ENCODE data around the gene CDC42EP3. TPM values are rescaled to one million over a fixed set of nuclear protein-coding genes. Genes with fewer than 3 reads are reported as not detected.

Gene CDC42EP3
- total RNA-seq, 4 donors from 2014 or later, result 12.1 to 54.9 (median 29.9) TPM

- ATAC-seq (ENCODE audit: low FRiP score) (no peak), DNase-seq (ENCODE audit: low spot score) (no peak)
- no peak for TF ChIP-seq CTCF (IDR thresholded peaks at IDR 0.05)
These were observed 19.2 kb downstream of the CDC42EP3 start for GRCh38 chr2:37652199-37652640.

- DNase-seq (ENCODE audit: low spot score) (no peak), ATAC-seq (ENCODE audit: low FRiP score) (no peak)
- no peak for TF ChIP-seq CTCF (IDR thresholded peaks at IDR 0.05)
These were observed 20.8 kb downstream of the CDC42EP3 start for GRCh38 chr2:37650548-37651093.

- ATAC-seq (ENCODE audit: low FRiP score) (no peak), DNase-seq (ENCODE audit: low spot score) (no peak)
- TF ChIP-seq CTCF (IDR thresholded peaks at IDR 0.05), result no peak
These were observed 21.9 kb downstream of the CDC42EP3 start for GRCh38 chr2:37649518-37649917.

- DNase-seq (ENCODE audit: low spot score) (no peak), ATAC-seq (ENCODE audit: low FRiP score) (peak; percentile 46)
- no peak for TF ChIP-seq CTCF (IDR thresholded peaks at IDR 0.05)
These were observed 23.0 kb downstream of the CDC42EP3 start for GRCh38 chr2:37648331-37649011.

- TF ChIP-seq CTCF (IDR thresholded peaks at IDR 0.05), result no peak
- ATAC-seq (ENCODE audit: low FRiP score) (no peak), DNase-seq (ENCODE audit: low spot score) (no peak)
These were observed 23.5 kb downstream of the CDC42EP3 start for GRCh38 chr2:37647971-37648330.

GRCh38 chr2:37645836-37646235 lies 25.6 kb downstream of the CDC42EP3 start:
- ATAC-seq (ENCODE audit: low FRiP score) (no peak), DNase-seq (ENCODE audit: low spot score) (no peak)
- TF ChIP-seq CTCF (IDR thresholded peaks at IDR 0.05), result no peak

GRCh38 chr2:37645362-37645761 lies 26.1 kb downstream of the CDC42EP3 start:
- DNase-seq (ENCODE audit: low spot score) (no peak), ATAC-seq (ENCODE audit: low FRiP score) (no peak)
- TF ChIP-seq CTCF (IDR thresholded peaks at IDR 0.05), result no peak

All from omental fat pad (tissue), 4 donors.